COR-L47 (cell line): ENCODE results near the gene COQ4.
A peak's percentile ranks its signal among the peaks of the same experiment; 100 is the strongest.
"Not testable (repeated sequence)": the region's sequence is repeated elsewhere in the genome, so short reads cannot be mapped to it uniquely, and the experiment has no call there.

Experiments used
- DNase-seq: peaks from one replicate; lab custom pipeline; 2025; lab: John Stamatoyannopoulos, UW

Gene COQ4

GRCh38 chr9:128298535-128299482 is 23.8 kb upstream of the COQ4 start:
- DNase-seq = no peak

GRCh38 chr9:128304136-128304970 is 18.3 kb upstream of the COQ4 start:
- DNase-seq = no peak

GRCh38 chr9:128304971-128305288 is 17.7 kb upstream of the COQ4 start:
- no peak for DNase-seq

GRCh38 chr9:128309551-128309950 is 13.1 kb upstream of the COQ4 start:
- no peak for DNase-seq

GRCh38 chr9:128310461-128310860 is 12.2 kb upstream of the COQ4 start:
- DNase-seq = no peak

- no peak for DNase-seq
Observed at GRCh38 chr9:128314697-128315096, 7.9 kb upstream of the COQ4 start.

GRCh38 chr9:128316421-128316820 is 6.2 kb upstream of the COQ4 start:
- DNase-seq = no peak

- no peak for DNase-seq
Observed at GRCh38 chr9:128317629-128318028, 5.0 kb upstream of the COQ4 start.

- DNase-seq = no peak
Observed at GRCh38 chr9:128321343-128321742, 1.3 kb upstream of the COQ4 start.

GRCh38 chr9:128321879-128322403 is 698 bp upstream of the COQ4 start:
- DNase-seq = no peak

GRCh38 chr9:128323212-128323730 is 632 bp downstream of the COQ4 start:
- no peak for DNase-seq

- no peak for DNase-seq
Observed at GRCh38 chr9:128323791-128324190, 1.2 kb downstream of the COQ4 start.

- DNase-seq = no peak
Observed at GRCh38 chr9:128324401-128324800, 1.8 kb downstream of the COQ4 start.

- no peak for DNase-seq
Observed at GRCh38 chr9:128325629-128326028, 3.0 kb downstream of the COQ4 start.

- DNase-seq = no peak
Observed at GRCh38 chr9:128333451-128333869, 10.8 kb downstream of the COQ4 start.

GRCh38 chr9:128335161-128335560 is 12.5 kb downstream of the COQ4 start:
- no peak for DNase-seq

- DNase-seq = no peak
Observed at GRCh38 chr9:128335914-128336313, 13.3 kb downstream of the COQ4 start.

GRCh38 chr9:128337936-128338335 is 15.3 kb downstream of the COQ4 start:
- DNase-seq = no peak

- not testable (repeated sequence) for DNase-seq
Observed at GRCh38 chr9:128338852-128339614, 16.4 kb downstream of the COQ4 start.

- peak; percentile 68 for DNase-seq
Observed at GRCh38 chr9:128339761-128340690, 17.4 kb downstream of the COQ4 start, which contains the start of gene SLC27A4. Gene SLC27A4 (plus strand): TSS chr9:128340527. CDS start chr9:128343133, 2,606 bp downstream.
